Activated T-helper 17 cell treated with anti-CD3 and anti-CD28 coated beads, Interleukin-2, amount 50 U/mL, for 72 hours (primary cell): ENCODE results near the gene TOMM7. TPM values are rescaled to one million over a fixed set of nuclear protein-coding genes. Genes with fewer than 3 reads are reported as not detected.
A peak's percentile ranks its signal among the peaks of the same experiment; 100 is the strongest.

Experiments used
- ATAC-seq: fragments of 150-1000 bp; cut with Tn5 transposase; replicated peaks from 2 replicates; pipeline ENCODE4 v1.10.0; 2021; ENCODE audit warnings: mild to moderate bottlenecking, moderate library complexity
- H3K27ac Mint-ChIP-seq: one replicate; pipeline ENCODE4 v1.8.0; 2022; ENCODE audit warnings: mixed read lengths
- H3K27me3 Mint-ChIP-seq: one replicate; pipeline ENCODE4 v1.8.0; 2022; ENCODE audit warnings: mixed read lengths
- H3K36me3 Mint-ChIP-seq: one replicate; pipeline ENCODE4 v1.8.0; 2022; ENCODE audit warnings: low read depth, mild to moderate bottlenecking, mixed read lengths
- H3K4me1 Mint-ChIP-seq: one replicate; pipeline ENCODE4 v1.8.0; 2022; ENCODE audit warnings: mixed read lengths
- H3K4me3 Mint-ChIP-seq: one replicate; pipeline ENCODE4 v1.8.0; 2022; ENCODE audit warnings: mild to moderate bottlenecking, mixed read lengths
- H3K9me3 Mint-ChIP-seq: one replicate; pipeline ENCODE4 v1.8.0; 2022; ENCODE audit warnings: mixed read lengths
- total RNA-seq, 2 donors: library from RNA; stranded (reverse); gene quantifications; one replicate each; pipeline ENCODE4 v1.2.3, GENCODE V29; 2022

The TOMM7 gene
- 100 to 1,000 TPM; 262 to 281 TPM for total RNA-seq

GRCh38 chr7:22822486-22823141 is at the start of gene TOMM7:
TOMM7 (minus strand) TSS chr7:22822849; CDS start chr7:22822779, 70 bp downstream.
- Mint-ChIP-seq H3K27ac (peak within 1 kb of the TSS; percentile 99), H3K9me3 (no peaks in the 10 kb centered on the region), H3K4me3 (peak within 1 kb of the TSS; percentile 100), H3K4me1 (peaks cover 17% of the 10 kb centered on the region), H3K27me3 (peaks cover 4% of the 10 kb centered on the region), H3K36me3 (peaks cover 15% of the 10 kb centered on the region)
- peak; percentile 92 for ATAC-seq

- Mint-ChIP-seq H3K4me3 (no peak overlapping the region), H3K27ac (no peak overlapping the region), H3K36me3 (no peaks in the 10 kb centered on the region), H3K27me3 (no peaks in the 10 kb centered on the region), H3K4me1 (peaks cover 5% of the 10 kb centered on the region), H3K9me3 (no peaks in the 10 kb centered on the region)
- peak; percentile 48 for ATAC-seq
Observed at GRCh38 chr7:22872096-22872807, 49.6 kb upstream of the TOMM7 start.

- Mint-ChIP-seq H3K27ac (no peak overlapping the region), H3K4me1 (peaks cover 5% of the 10 kb centered on the region), H3K36me3 (no peaks in the 10 kb centered on the region), H3K27me3 (no peaks in the 10 kb centered on the region), H3K9me3 (no peaks in the 10 kb centered on the region), H3K4me3 (no peak overlapping the region)
- ATAC-seq: no peak
Observed at GRCh38 chr7:22871661-22872060, 49.0 kb upstream of the TOMM7 start.

GRCh38 chr7:22868509-22868908 is 45.9 kb upstream of the TOMM7 start:
- H3K4me1 Mint-ChIP-seq: peaks cover 10% of the 10 kb centered on the region
- no peak for ATAC-seq

GRCh38 chr7:22867589-22867988 is 44.9 kb upstream of the TOMM7 start:
- no peak overlapping the region for H3K4me3 Mint-ChIP-seq
- H3K4me1 Mint-ChIP-seq: peaks cover 10% of the 10 kb centered on the region
- no peaks in the 10 kb centered on the region for H3K27me3 Mint-ChIP-seq
- no peak for ATAC-seq
- H3K9me3 Mint-ChIP-seq: no peaks in the 10 kb centered on the region
- H3K36me3 Mint-ChIP-seq: peaks cover 27% of the 10 kb centered on the region
- H3K27ac Mint-ChIP-seq: no peak overlapping the region

More at GRCh38 chr7:22868509-22868908, 45.9 kb upstream of the TOMM7 start:
- Mint-ChIP-seq H3K36me3 (peaks cover 18% of the 10 kb centered on the region), H3K27me3 (no peaks in the 10 kb centered on the region), H3K9me3 (no peaks in the 10 kb centered on the region), H3K27ac (no peak overlapping the region), H3K4me3 (no peak overlapping the region)

GRCh38 chr7:22867003-22867402 is 44.4 kb upstream of the TOMM7 start:
- Mint-ChIP-seq H3K27me3 (no peaks in the 10 kb centered on the region), H3K4me3 (no peak overlapping the region), H3K36me3 (peaks cover 33% of the 10 kb centered on the region), H3K4me1 (peaks cover 10% of the 10 kb centered on the region), H3K9me3 (no peaks in the 10 kb centered on the region), H3K27ac (no peak overlapping the region)
- ATAC-seq: no peak

- H3K27ac Mint-ChIP-seq: peak overlapping the region; percentile 22
- H3K4me3 Mint-ChIP-seq: no peak overlapping the region
- H3K9me3 Mint-ChIP-seq: no peaks in the 10 kb centered on the region
- H3K36me3 Mint-ChIP-seq: peaks cover 46% of the 10 kb centered on the region
- H3K4me1 Mint-ChIP-seq: peaks cover 10% of the 10 kb centered on the region
- ATAC-seq: no peak
- H3K27me3 Mint-ChIP-seq: no peaks in the 10 kb centered on the region
Observed at GRCh38 chr7:22865602-22865960, 42.9 kb upstream of the TOMM7 start.

- no peak overlapping the region for H3K4me3 Mint-ChIP-seq
- H3K36me3 Mint-ChIP-seq: peaks cover 51% of the 10 kb centered on the region
- H3K4me1 Mint-ChIP-seq: peaks cover 10% of the 10 kb centered on the region
- peak overlapping the region; percentile 22 for H3K27ac Mint-ChIP-seq
- ATAC-seq: no peak
- no peaks in the 10 kb centered on the region for H3K9me3 Mint-ChIP-seq
- H3K27me3 Mint-ChIP-seq: no peaks in the 10 kb centered on the region
Observed at GRCh38 chr7:22864855-22865601, 42.4 kb upstream of the TOMM7 start.

GRCh38 chr7:22864301-22864700 is 41.7 kb upstream of the TOMM7 start:
- Mint-ChIP-seq H3K27me3 (no peaks in the 10 kb centered on the region), H3K9me3 (no peaks in the 10 kb centered on the region), H3K4me3 (no peak overlapping the region), H3K36me3 (peaks cover 59% of the 10 kb centered on the region), H3K27ac (no peak overlapping the region), H3K4me1 (peaks cover 10% of the 10 kb centered on the region)
- no peak for ATAC-seq

- Mint-ChIP-seq H3K36me3 (peaks cover 68% of the 10 kb centered on the region), H3K27ac (no peak overlapping the region), H3K4me3 (no peak overlapping the region), H3K9me3 (no peaks in the 10 kb centered on the region), H3K4me1 (peaks cover 14% of the 10 kb centered on the region), H3K27me3 (no peaks in the 10 kb centered on the region)
- ATAC-seq: no peak
Observed at GRCh38 chr7:22863156-22863899, 40.7 kb upstream of the TOMM7 start.

- Mint-ChIP-seq H3K27ac (no peak overlapping the region), H3K27me3 (no peaks in the 10 kb centered on the region), H3K4me1 (peaks cover 15% of the 10 kb centered on the region), H3K4me3 (no peak overlapping the region), H3K36me3 (peaks cover 86% of the 10 kb centered on the region), H3K9me3 (no peaks in the 10 kb centered on the region)
- ATAC-seq: no peak
Observed at GRCh38 chr7:22861576-22861975, 38.9 kb upstream of the TOMM7 start.

GRCh38 chr7:22860784-22861482 is 38.3 kb upstream of the TOMM7 start:
- Mint-ChIP-seq H3K27ac (no peak overlapping the region), H3K4me3 (no peak overlapping the region), H3K36me3 (peaks cover 92% of the 10 kb centered on the region), H3K27me3 (no peaks in the 10 kb centered on the region), H3K4me1 (peaks cover 15% of the 10 kb centered on the region), H3K9me3 (no peaks in the 10 kb centered on the region)
- ATAC-seq: no peak

GRCh38 chr7:22860337-22860736 is 37.7 kb upstream of the TOMM7 start:
- H3K36me3 Mint-ChIP-seq: peaks cover 94% of the 10 kb centered on the region
- H3K4me1 Mint-ChIP-seq: peaks cover 15% of the 10 kb centered on the region
- H3K9me3 Mint-ChIP-seq: no peaks in the 10 kb centered on the region

More at GRCh38 chr7:22860337-22860736, 37.7 kb upstream of the TOMM7 start:
- Mint-ChIP-seq H3K4me3 (no peak overlapping the region), H3K27ac (peak overlapping the region; percentile 82), H3K27me3 (no peaks in the 10 kb centered on the region)
- ATAC-seq: no peak
